ENCODE data around the gene PPP2R5B.
A peak's percentile ranks its signal among the peaks of the same experiment; 100 is the strongest.

PPP2R5B gene

GRCh38 chr11:64910451-64911093 is 13.9 kb upstream of the PPP2R5B start:
- DNase-seq, result no peak

GRCh38 chr11:64911142-64911541 is 13.3 kb upstream of the PPP2R5B start:
- no peak for DNase-seq

- DNase-seq, result no peak
Observed at GRCh38 chr11:64911689-64912088, 12.8 kb upstream of the PPP2R5B start.

- no peak for DNase-seq
Observed at GRCh38 chr11:64913171-64913727, 11.2 kb upstream of the PPP2R5B start.

GRCh38 chr11:64914123-64914522 is 10.4 kb upstream of the PPP2R5B start:
- DNase-seq, result no peak

GRCh38 chr11:64915376-64915887 is 9.1 kb upstream of the PPP2R5B start:
- no peak for DNase-seq

GRCh38 chr11:64916040-64916774 is 8.3 kb upstream of the PPP2R5B start:
- peak in 1 of 4 experiments; percentile 30 for DNase-seq

GRCh38 chr11:64916775-64917662 is 7.5 kb upstream of the PPP2R5B start, which contains the start of gene ATG2A:
ATG2A (minus strand) TSS chr11:64917209; CDS start chr11:64917135, 74 bp downstream.
- peak; percentile 93 to 99 (median 96) for DNase-seq

GRCh38 chr11:64917663-64917995 is 6.9 kb upstream of the PPP2R5B start:
- no peak for DNase-seq

GRCh38 chr11:64918017-64918416 is 6.5 kb upstream of the PPP2R5B start:
- no peak for DNase-seq

GRCh38 chr11:64919627-64920026 is 4.9 kb upstream of the PPP2R5B start:
- DNase-seq, result no peak

- no peak for DNase-seq
Observed at GRCh38 chr11:64920124-64920523, 4.4 kb upstream of the PPP2R5B start.

GRCh38 chr11:64921384-64921783 is 3.1 kb upstream of the PPP2R5B start:
- DNase-seq, result no peak

GRCh38 chr11:64923151-64923661 is 1.3 kb upstream of the PPP2R5B start:
- DNase-seq, result no peak

GRCh38 chr11:64924910-64925284 is 408 bp downstream of the PPP2R5B start:
- no peak for DNase-seq

GRCh38 chr11:64925536-64926436 is 1.3 kb downstream of the PPP2R5B start:
- no peak for DNase-seq

- no peak for DNase-seq
Observed at GRCh38 chr11:64926689-64927088, 2.2 kb downstream of the PPP2R5B start.

GRCh38 chr11:64928957-64929356 is 4.5 kb downstream of the PPP2R5B start:
- DNase-seq, result no peak

GRCh38 chr11:64929625-64930024 is 5.1 kb downstream of the PPP2R5B start:
- no peak for DNase-seq

GRCh38 chr11:64930340-64930739 is 5.9 kb downstream of the PPP2R5B start:
- DNase-seq, result no peak

- DNase-seq, result no peak
Observed at GRCh38 chr11:64931290-64931689, 6.8 kb downstream of the PPP2R5B start.

GRCh38 chr11:64932324-64932723 is 7.8 kb downstream of the PPP2R5B start:
- DNase-seq, result no peak

Data from activated naive CD4-positive, alpha-beta T cell (primary cell).